SU-DHL-6 (cell line): ENCODE results near the gene DSP.

Source experiments
- CTCF ChIP-seq: fragments of 200-600 bp; sonication (generic); IDR thresholded peaks from one replicate; pipeline ENCODE4 v1.5.1; 2017; ENCODE audit warnings: antibody characterized with exemption, mild to moderate bottlenecking, low read length, moderate library complexity; ENCODE audit not compliant: insufficient read depth, poor library complexity, severe bottlenecking
- EZH2phosphoT487 ChIP-seq: fragments of 200-600 bp; sonication (generic), shearing (Covaris generic); conservative IDR thresholded peaks from 2 replicates; pipeline ENCODE4 v1.6.1; 2018; ENCODE audit warnings: mild to moderate bottlenecking, antibody characterized with exemption, low read length, moderate library complexity, mixed read lengths

DNA sequence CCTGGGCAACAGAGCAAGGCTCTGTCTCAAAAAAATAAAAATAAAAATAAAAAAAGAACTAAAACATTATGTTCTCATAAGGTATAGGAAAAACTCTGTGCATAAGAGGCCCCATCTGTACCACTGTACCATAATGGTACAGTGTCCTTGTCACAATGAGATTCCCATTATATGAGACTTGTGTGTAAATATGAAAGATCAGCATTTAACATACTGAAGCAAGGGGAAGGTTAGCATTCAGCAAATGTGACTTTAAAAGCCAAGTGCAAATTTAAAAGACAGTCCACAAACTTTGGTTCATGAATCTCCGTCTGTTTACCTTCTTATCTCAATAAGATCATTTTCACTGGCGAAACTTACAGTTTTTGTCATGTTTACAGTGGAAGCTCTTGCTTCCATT lies 16.2 kb downstream of the DSP start:
- no peak for TF ChIP-seq CTCF
- TF ChIP-seq EZH2phosphoT487, result no peak
